Measurements from ENCODE around the gene MAPK6.
A peak's percentile ranks its signal among the peaks of the same experiment; 100 is the strongest.

Gene MAPK6

GRCh38 chr15:52105846-52106245, 86.8 kb downstream of the MAPK6 start:
- DNase-seq (ENCODE audit: low read depth in 2 of 2) = no peak
- no peak overlapping the region for H3K4me3 ChIP-seq (replicated peaks in 1 of 2; ENCODE audit: low read depth in 2 of 2, low read length in 2 of 2)

GRCh38 chr15:52106641-52107040, 87.6 kb downstream of the MAPK6 start:
- H3K4me3 ChIP-seq (replicated peaks in 1 of 2; ENCODE audit: low read depth in 2 of 2, low read length in 2 of 2) = no peak overlapping the region
- TF ChIP-seq CTCF (IDR thresholded peaks at IDR 0.05; ENCODE audit: low read depth, low read length) = no peak
- no peak for DNase-seq (ENCODE audit: low read depth in 2 of 2)

More at GRCh38 chr15:52105846-52106245, 86.8 kb downstream of the MAPK6 start:
- no peak for TF ChIP-seq CTCF (IDR thresholded peaks at IDR 0.05; ENCODE audit: low read depth, low read length)

- TF ChIP-seq CTCF (IDR thresholded peaks at IDR 0.05; ENCODE audit: low read depth, low read length) = no peak
- no peak for DNase-seq (ENCODE audit: low read depth in 2 of 2)
- H3K4me3 ChIP-seq (replicated peaks in 1 of 2; ENCODE audit: low read depth in 2 of 2, low read length in 2 of 2) = no peak overlapping the region
These were observed 88.2 kb downstream of the MAPK6 start for GRCh38 chr15:52107238-52107637.

- no peak for DNase-seq (ENCODE audit: low read depth in 2 of 2)
- H3K4me3 ChIP-seq (replicated peaks in 1 of 2; ENCODE audit: low read depth in 2 of 2, low read length in 2 of 2) = no peak overlapping the region
- TF ChIP-seq CTCF (IDR thresholded peaks at IDR 0.05; ENCODE audit: low read depth, low read length) = no peak
These were observed 90.8 kb downstream of the MAPK6 start for GRCh38 chr15:52109559-52110451.

- DNase-seq (ENCODE audit: low read depth in 2 of 2) = no peak
- no peak for TF ChIP-seq CTCF (IDR thresholded peaks at IDR 0.05; ENCODE audit: low read depth, low read length)
- H3K4me3 ChIP-seq (replicated peaks in 1 of 2; ENCODE audit: low read depth in 2 of 2, low read length in 2 of 2) = peak overlapping the region in 1 of 2 donors; percentile 43
These were observed 92.6 kb downstream of the MAPK6 start for GRCh38 chr15:52111517-52112202.

- H3K4me3 ChIP-seq (replicated peaks in 1 of 2; ENCODE audit: low read depth in 2 of 2, low read length in 2 of 2) = peak overlapping the region; percentile 25 to 43
- no peak for TF ChIP-seq CTCF (IDR thresholded peaks at IDR 0.05; ENCODE audit: low read depth, low read length)
- DNase-seq (ENCODE audit: low read depth in 2 of 2) = no peak
These were observed 93.3 kb downstream of the MAPK6 start for GRCh38 chr15:52112203-52112750.

Measured in cardiac fibroblast (primary cell).